Activated CD8-positive, alpha-beta memory T cell treated with anti-CD3 and anti-CD28 coated beads, Interleukin-2, amount 50 U/mL, for 1 hour (primary cell): Measurements from ENCODE around the gene WDR91.

Experiments used
- DNase-seq: peaks from one replicate; pipeline ENCODE4 v3.0.0-alpha.2; 2020; ENCODE audit errors: extremely low read depth

Gene WDR91

DNA sequence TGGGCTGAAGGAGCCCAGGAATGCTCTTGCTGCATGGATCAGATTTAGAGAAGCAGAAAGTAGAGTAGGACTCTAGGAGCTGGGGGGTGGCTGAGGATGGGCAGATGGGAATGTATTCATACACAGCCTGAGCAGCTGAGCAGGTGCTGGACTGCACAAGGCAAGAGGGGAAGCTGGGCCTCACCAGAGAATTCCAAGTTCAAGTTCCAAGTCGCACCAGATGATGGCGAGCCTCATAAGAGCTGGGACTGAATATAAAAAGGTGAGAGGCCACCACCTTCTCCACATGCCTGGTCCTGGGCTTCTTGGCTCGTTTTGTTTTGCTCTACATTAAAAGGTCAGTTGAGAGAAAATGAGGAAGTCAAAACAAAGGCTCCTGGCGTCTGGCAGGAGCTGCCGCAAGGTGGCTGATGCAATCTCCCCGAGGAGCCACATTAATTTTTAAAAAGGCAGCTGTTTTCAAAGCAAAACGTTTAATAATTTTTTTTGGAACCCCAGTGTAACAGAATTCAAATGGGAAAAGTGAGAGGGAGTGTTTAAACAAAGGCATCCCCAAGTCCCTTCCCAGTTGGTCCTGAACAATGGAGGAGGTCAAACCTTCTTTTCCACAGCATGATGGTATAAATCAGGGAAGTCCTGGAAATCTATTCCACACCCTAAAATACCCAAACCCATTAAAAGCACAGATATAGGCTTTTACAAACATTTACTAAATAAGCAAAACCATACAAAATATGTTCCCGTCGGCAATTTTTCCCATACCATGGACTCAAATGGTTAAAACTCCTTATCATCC lies 50.3 kb downstream of the WDR91 start:
- DNase-seq = no peak

DNA sequence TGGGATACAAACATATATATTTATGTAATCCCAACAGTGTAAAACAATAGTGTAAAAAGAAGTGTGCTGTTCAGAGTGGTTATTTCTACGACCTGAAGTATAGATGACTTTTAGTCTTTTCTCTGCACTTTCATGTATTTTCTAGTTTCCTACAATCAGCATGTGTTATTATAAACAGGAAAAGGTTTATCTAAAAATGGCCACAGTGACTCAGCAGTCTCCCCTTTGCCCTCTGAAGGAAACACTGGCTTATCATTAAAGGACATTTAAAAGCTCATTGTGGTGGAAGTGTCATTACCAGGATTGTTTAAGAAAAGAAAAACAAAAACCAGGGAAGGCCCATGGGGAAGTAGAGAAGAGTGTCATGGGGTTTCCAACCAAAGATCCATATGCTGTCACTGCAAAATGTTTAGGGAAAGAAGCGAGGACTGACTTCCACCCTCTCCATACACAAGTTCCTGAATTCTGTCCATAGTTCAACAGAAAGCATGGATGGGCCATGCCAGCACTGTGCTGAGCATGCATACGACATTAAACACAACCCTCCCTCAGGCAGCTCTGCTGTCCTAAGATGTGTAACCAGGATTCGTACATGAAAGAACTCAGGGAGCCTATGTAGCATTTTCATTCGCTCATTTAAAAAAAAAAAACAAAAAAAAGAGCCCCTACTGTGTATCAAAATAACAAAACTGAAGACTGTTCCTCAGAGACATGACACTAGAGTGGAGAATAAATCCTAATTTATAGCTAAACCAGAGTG lies 51.0 kb downstream of the WDR91 start:
- no peak for DNase-seq

GRCh38 chr7:135159359-135160085 lies 51.8 kb downstream of the WDR91 start:
- no peak for DNase-seq

- DNase-seq = no peak
These were observed 52.5 kb downstream of the WDR91 start for GRCh38 chr7:135158874-135159273.

- DNase-seq = no peak
These were observed 53.1 kb downstream of the WDR91 start for GRCh38 chr7:135158141-135158655.

- DNase-seq = no peak
These were observed 55.0 kb downstream of the WDR91 start for GRCh38 chr7:135156290-135156689.

- no peak for DNase-seq
These were observed 56.6 kb downstream of the WDR91 start for GRCh38 chr7:135154734-135155133.

GRCh38 chr7:135152442-135152841 lies 58.9 kb downstream of the WDR91 start:
- no peak for DNase-seq

DNA sequence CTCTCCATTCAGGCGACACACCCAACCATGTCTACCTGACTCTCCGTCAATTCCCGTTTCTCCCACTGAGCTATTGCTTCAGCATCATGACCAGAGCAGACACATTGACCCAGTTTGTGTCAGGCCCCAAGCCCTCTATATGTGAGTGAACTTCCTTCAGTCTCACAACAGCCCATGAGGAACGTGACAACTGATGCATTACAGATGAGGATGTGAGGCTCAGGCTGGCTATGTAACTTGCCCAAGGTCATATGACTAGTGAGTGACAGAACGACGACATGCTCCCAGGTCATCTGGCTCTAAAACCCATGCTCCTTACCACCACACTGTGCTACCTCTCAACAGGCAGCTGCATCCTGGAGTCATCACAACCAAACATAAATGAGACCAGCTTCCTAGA lies 59.8 kb downstream of the WDR91 start:
- no peak for DNase-seq

- DNase-seq = no peak
These were observed 60.2 kb downstream of the WDR91 start for GRCh38 chr7:135151132-135151531.

DNA sequence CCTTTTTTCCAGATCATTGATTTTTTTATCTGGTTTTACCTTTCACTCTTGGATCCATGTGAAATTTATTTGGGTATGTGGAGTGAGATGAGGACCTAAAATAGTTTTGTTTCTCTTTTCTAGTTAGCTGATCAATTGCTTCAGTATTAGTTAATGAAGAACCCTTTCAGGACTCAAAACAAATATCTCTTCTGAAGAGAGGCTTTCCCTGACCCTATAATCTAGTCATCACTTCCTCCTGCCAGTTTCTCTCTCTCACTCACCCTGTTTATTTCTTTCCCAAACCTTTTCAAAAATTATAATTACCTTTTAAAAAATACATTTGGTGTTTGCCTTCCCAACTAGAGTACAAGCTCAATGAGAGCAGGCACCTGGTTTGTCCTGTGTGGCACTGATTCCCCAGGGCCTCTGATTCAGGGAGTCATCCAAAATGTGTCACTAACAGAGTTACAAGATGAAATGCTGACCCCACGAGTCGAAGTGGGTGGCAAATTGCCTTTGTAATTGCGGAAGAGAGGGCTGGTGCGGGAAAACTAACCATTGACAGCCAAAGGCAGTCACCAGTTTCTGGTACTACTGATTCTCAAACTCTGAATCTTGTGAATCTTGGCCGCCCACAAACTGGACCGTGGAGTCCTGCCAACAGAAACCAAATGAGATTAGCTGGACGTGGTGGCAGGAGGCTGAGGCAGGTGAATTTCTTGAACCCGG lies 61.1 kb downstream of the WDR91 start:
- DNase-seq = no peak

DNA sequence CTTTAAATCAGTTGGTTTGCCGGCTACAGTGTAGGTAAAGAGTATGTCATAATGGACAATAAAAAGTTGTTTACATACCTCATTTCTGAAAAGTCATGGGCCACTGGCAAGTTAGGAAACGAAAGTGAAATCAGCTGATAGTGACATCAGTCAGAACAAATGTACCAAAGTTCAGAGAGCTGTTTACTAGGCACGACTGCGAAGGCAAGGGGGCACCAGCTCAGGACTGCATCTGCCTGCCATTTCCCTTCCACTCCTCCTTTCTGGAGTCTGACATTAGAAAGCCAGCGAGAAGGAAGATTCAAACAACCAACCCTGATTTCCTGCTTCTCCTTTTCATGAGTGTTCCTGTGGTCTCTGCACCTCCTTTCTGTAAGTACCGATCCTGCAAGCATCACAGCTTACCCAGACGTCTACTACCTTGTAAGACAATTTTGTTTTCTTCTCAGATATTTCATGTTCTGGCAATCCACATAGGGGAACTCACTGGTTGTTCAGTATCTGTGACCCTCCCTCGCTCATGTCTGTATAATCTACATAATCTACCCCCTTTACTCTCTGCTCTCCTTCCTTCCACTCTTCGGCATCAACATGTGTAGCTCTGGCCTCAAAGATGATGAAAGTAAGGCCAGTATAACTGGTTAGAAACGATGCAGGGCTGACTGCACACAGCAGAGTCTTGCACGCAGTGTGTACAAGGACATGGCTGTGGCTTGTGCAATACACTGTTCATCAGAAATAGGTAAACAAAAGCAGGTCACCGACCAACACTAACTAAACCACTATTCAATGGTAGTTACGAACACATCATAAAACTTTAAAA lies 63.2 kb downstream of the WDR91 start, which contains the start of gene TMEM140:
TSS of gene TMEM140 (plus strand) at position 174 of the 823 bp plus-strand sequence. CDS start 16,370 bp downstream, outside the sequence.
- peak; percentile 21 for DNase-seq

- DNase-seq = no peak
These were observed 63.9 kb downstream of the WDR91 start for GRCh38 chr7:135147341-135147898.

- no peak for DNase-seq
These were observed 67.2 kb downstream of the WDR91 start for GRCh38 chr7:135143885-135144668.
